D721Med (cell line): Measurements from ENCODE around the gene DYNLL1.
"Not testable (repeated sequence)": the region's sequence is repeated elsewhere in the genome, so short reads cannot be mapped to it uniquely, and the experiment has no call there.

Experiments
- DNase-seq: peaks from one replicate; pipeline ENCODE4 v3.0.0; 2011; ENCODE audit warnings: low spot score; ENCODE audit not compliant: insufficient read length
- FAIRE-seq: peaks from 2 replicates; lab custom pipeline; 2011; peaks lifted over from hg19 to GRCh38; lab: Jason Lieb, UNC
- CTCF ChIP-seq: IDR thresholded peaks from 2 replicates; pipeline ENCODE4 v1.5.1; 2012; ENCODE audit warnings: mild to moderate bottlenecking, control low read depth; ENCODE audit not compliant: insufficient read depth; ENCODE audit errors: missing control alignments

The DYNLL1 gene

GRCh38 chr12:120497524-120498150 is 1.7 kb downstream of the DYNLL1 start:
- no peak for TF ChIP-seq CTCF
- FAIRE-seq, result no peak
- no peak for DNase-seq

GRCh38 chr12:120498870-120499515 is 3.1 kb downstream of the DYNLL1 start:
- FAIRE-seq (no peak), DNase-seq (no peak)
- no peak for TF ChIP-seq CTCF

- DNase-seq, result no peak
- TF ChIP-seq CTCF, result no peak
- FAIRE-seq, result no peak
These were observed 4.7 kb downstream of the DYNLL1 start for GRCh38 chr12:120500581-120500980.

- DNase-seq (no peak), FAIRE-seq (no peak)
- TF ChIP-seq CTCF, result no peak
These were observed 8.7 kb downstream of the DYNLL1 start for GRCh38 chr12:120504587-120504986.

- FAIRE-seq, result no peak
- no peak for TF ChIP-seq CTCF
- DNase-seq, result no peak
These were observed 12.6 kb downstream of the DYNLL1 start for GRCh38 chr12:120508537-120508936.

- FAIRE-seq, result no peak
- DNase-seq, result no peak
- TF ChIP-seq CTCF, result no peak
These were observed 18.1 kb downstream of the DYNLL1 start for GRCh38 chr12:120514002-120514401.

- DNase-seq (no peak), FAIRE-seq (no peak)
- TF ChIP-seq CTCF, result no peak
These were observed 19.6 kb downstream of the DYNLL1 start for GRCh38 chr12:120515496-120515895.

- DNase-seq, FAIRE-seq: not testable (repeated sequence)
These were observed 23.4 kb downstream of the DYNLL1 start for GRCh38 chr12:120519324-120519723.
